Hematopoietic multipotent progenitor cell treated with erythropoietin and hydrocortisone succinate and interleukin-3 and kit ligand, for 17 days (in vitro differentiated cells): Measurements from ENCODE around the gene PPP1R36.
"Not testable (repeated sequence)": the region's sequence is repeated elsewhere in the genome, so short reads cannot be mapped to it uniquely, and the experiment has no call there.

Source experiments
- DNase-seq: peaks from one replicate; pipeline ENCODE4 v3.0.0-alpha.2; 2015; ENCODE audit warnings: low spot score

The PPP1R36 gene

GRCh38 chr14:64549791-64550620, at the start of gene PPP1R36:
TSS of gene PPP1R36 (plus strand) at chr14:64549961. CDS start at chr14:64549998, 37 bp downstream.
- no peak for DNase-seq

- no peak for DNase-seq
These were observed 49.7 kb upstream of the PPP1R36 start for GRCh38 chr14:64500088-64500487.

- DNase-seq: no peak
These were observed 48.2 kb upstream of the PPP1R36 start for GRCh38 chr14:64501411-64502171.

- no peak for DNase-seq
These were observed 47.3 kb upstream of the PPP1R36 start for GRCh38 chr14:64502456-64502855.

GRCh38 chr14:64502887-64503433, 46.8 kb upstream of the PPP1R36 start:
- DNase-seq: peak; percentile 23

- peak; percentile 60 for DNase-seq
These were observed 46.1 kb upstream of the PPP1R36 start, which contains the start of gene ZBTB25 for GRCh38 chr14:64503434-64504309. TSS of gene ZBTB25 (minus strand) at chr14:64503838. CDS start at chr14:64490533, 13,305 bp downstream.

- peak; percentile 44 for DNase-seq
These were observed 45.4 kb upstream of the PPP1R36 start, which contains the start of gene ZBTB1 for GRCh38 chr14:64504310-64504896. TSS of gene ZBTB1 (plus strand) at chr14:64504770. CDS start at chr14:64521505, 16,735 bp downstream.

- DNase-seq: peak; percentile 44
These were observed 44.6 kb upstream of the PPP1R36 start for GRCh38 chr14:64504897-64505794.

GRCh38 chr14:64506721-64507120, 43.0 kb upstream of the PPP1R36 start:
- DNase-seq: no peak

GRCh38 chr14:64507376-64508156, 42.2 kb upstream of the PPP1R36 start:
- DNase-seq: no peak

- DNase-seq: no peak
These were observed 41.5 kb upstream of the PPP1R36 start for GRCh38 chr14:64508215-64508776.

GRCh38 chr14:64509036-64509435, 40.7 kb upstream of the PPP1R36 start:
- DNase-seq: no peak

GRCh38 chr14:64510825-64511671, 38.7 kb upstream of the PPP1R36 start:
- DNase-seq: peak; percentile 78

GRCh38 chr14:64513271-64513670, 36.5 kb upstream of the PPP1R36 start:
- DNase-seq: no peak

- DNase-seq: no peak
These were observed 34.7 kb upstream of the PPP1R36 start for GRCh38 chr14:64515053-64515452.

- no peak for DNase-seq
These were observed 32.8 kb upstream of the PPP1R36 start for GRCh38 chr14:64516969-64517368.

- DNase-seq: not testable (repeated sequence)
These were observed 32.1 kb upstream of the PPP1R36 start for GRCh38 chr14:64517667-64518066.

GRCh38 chr14:64518229-64518628, 31.5 kb upstream of the PPP1R36 start:
- no peak for DNase-seq
